ENCODE results near the gene PDE6B.

- TF ChIP-seq POLR2AphosphoS5 (IDR thresholded peaks at IDR 0.05; ENCODE audit: low read depth, low read length): no peak
- TF ChIP-seq SIN3A (IDR thresholded peaks at IDR 0.05; ENCODE audit: borderline replicate concordance, insufficient read depth, low read length): no peak
- TF ChIP-seq REST (IDR thresholded peaks at IDR 0.05; ENCODE audit: insufficient read depth in 1 of 2, low read depth in 2 of 2, low read length in 2 of 2): no peak
Measured at GRCh38 chr4:661881-662761, 36.7 kb downstream of the PDE6B start.
